Glutamatergic neuron (in vitro differentiated cells): ENCODE measurements around the gene ADAM11. TPM values are rescaled to one million over a fixed set of nuclear protein-coding genes. Genes with fewer than 3 reads are reported as not detected.

Source experiments
- DNase-seq: peaks from one replicate; pipeline ENCODE4 v3.0.0; 2022
- H3K27ac Mint-ChIP-seq: one replicate; pipeline ENCODE4 v1.8.0; 2020; ENCODE audit warnings: mild to moderate bottlenecking, mixed read lengths, inconsistent platforms; ENCODE audit not compliant: unreplicated experiment
- H3K27me3 Mint-ChIP-seq: one replicate; pipeline ENCODE4 v1.8.0; 2020; ENCODE audit warnings: mild to moderate bottlenecking, moderate library complexity, mixed read lengths, inconsistent platforms; ENCODE audit not compliant: unreplicated experiment
- H3K36me3 Mint-ChIP-seq: one replicate; pipeline ENCODE4 v1.8.0; 2020; ENCODE audit warnings: mild to moderate bottlenecking, mixed read lengths, inconsistent platforms; ENCODE audit not compliant: unreplicated experiment
- H3K4me1 Mint-ChIP-seq: one replicate; pipeline ENCODE4 v1.8.0; 2020; ENCODE audit warnings: mild to moderate bottlenecking, low read depth, mixed read lengths, inconsistent platforms; ENCODE audit not compliant: unreplicated experiment
- H3K4me3 Mint-ChIP-seq: one replicate; pipeline ENCODE4 v1.8.0; 2020; ENCODE audit warnings: mild to moderate bottlenecking, mixed read lengths, inconsistent platforms; ENCODE audit not compliant: unreplicated experiment
- H3K9me3 Mint-ChIP-seq: one replicate; pipeline ENCODE4 v1.8.0; 2020; ENCODE audit warnings: mild to moderate bottlenecking, moderate library complexity, mixed read lengths, inconsistent platforms; ENCODE audit not compliant: unreplicated experiment
- CTCF ChIP-seq: fragments of 200-600 bp; sonication (generic); IDR thresholded peaks from one replicate; pipeline ENCODE4 v1.5.0; 2021; ENCODE audit not compliant: partially characterized antibody, unreplicated experiment
- total RNA-seq: library from RNA; stranded (reverse); fragmentation: NEBNext Ultra II Directional; extraction: Animal tissue kit (Norgen Biotek cat#: 25700); gene quantifications from one replicate; pipeline ENCODE4 v1.2.1, GENCODE V29; 2021; ENCODE audit not compliant: unreplicated experiment

Gene ADAM11
- total RNA-seq, 1 donor from 2014 or later = 396 TPM

- peaks cover 31% of the 10 kb centered on the region for H3K9me3 Mint-ChIP-seq
- TF ChIP-seq CTCF = no peak
- H3K4me3 Mint-ChIP-seq = no peak overlapping the region
- peaks cover 13% of the 10 kb centered on the region for H3K4me1 Mint-ChIP-seq
- H3K27me3 Mint-ChIP-seq = peaks cover 32% of the 10 kb centered on the region
- peak overlapping the region; percentile 28 for H3K27ac Mint-ChIP-seq
- no peak for DNase-seq
- no peaks in the 10 kb centered on the region for H3K36me3 Mint-ChIP-seq
Observed at GRCh38 chr17:44780161-44780560, 21.4 kb downstream of the ADAM11 start.

GRCh38 chr17:44780845-44781480, 22.2 kb downstream of the ADAM11 start:
- peaks cover 37% of the 10 kb centered on the region for H3K27me3 Mint-ChIP-seq
- H3K4me1 Mint-ChIP-seq = peaks cover 13% of the 10 kb centered on the region
- DNase-seq = no peak
- peak overlapping the region; percentile 22 for H3K27ac Mint-ChIP-seq
- H3K9me3 Mint-ChIP-seq = peaks cover 28% of the 10 kb centered on the region
- TF ChIP-seq CTCF = no peak
- H3K36me3 Mint-ChIP-seq = no peaks in the 10 kb centered on the region
- H3K4me3 Mint-ChIP-seq = no peak overlapping the region

- Mint-ChIP-seq H3K27ac (peak overlapping the region; percentile 55), H3K9me3 (peaks cover 27% of the 10 kb centered on the region), H3K4me1 (peaks cover 13% of the 10 kb centered on the region), H3K36me3 (no peaks in the 10 kb centered on the region), H3K27me3 (peaks cover 35% of the 10 kb centered on the region), H3K4me3 (peak overlapping the region; percentile 25)
- DNase-seq = no peak
- TF ChIP-seq CTCF = no peak
Observed at GRCh38 chr17:44781551-44782325, 22.9 kb downstream of the ADAM11 start.

- no peak for TF ChIP-seq CTCF
- Mint-ChIP-seq H3K4me3 (peak overlapping the region; percentile 36), H3K27me3 (peaks cover 35% of the 10 kb centered on the region), H3K27ac (peak overlapping the region; percentile 59), H3K9me3 (peaks cover 24% of the 10 kb centered on the region), H3K36me3 (no peaks in the 10 kb centered on the region), H3K4me1 (peaks cover 13% of the 10 kb centered on the region)
- no peak for DNase-seq
Observed at GRCh38 chr17:44782326-44782850, 23.6 kb downstream of the ADAM11 start.

GRCh38 chr17:44785921-44786320, 27.1 kb downstream of the ADAM11 start:
- no peak for TF ChIP-seq CTCF
- peaks cover 15% of the 10 kb centered on the region for H3K9me3 Mint-ChIP-seq
- H3K27ac Mint-ChIP-seq = no peak overlapping the region
- peaks cover 28% of the 10 kb centered on the region for H3K27me3 Mint-ChIP-seq
- H3K36me3 Mint-ChIP-seq = no peaks in the 10 kb centered on the region
- DNase-seq = no peak
- no peak overlapping the region for H3K4me3 Mint-ChIP-seq
- H3K4me1 Mint-ChIP-seq = peaks cover 9% of the 10 kb centered on the region
